PFSK-1 (cell line): ENCODE results near the gene APOL1.

ENCODE experiments used
- POLR2AphosphoS5 ChIP-seq: IDR thresholded peaks from 2 replicates; pipeline ENCODE4 v1.6.1; 2012; ENCODE audit warnings: low read depth, mild to moderate bottlenecking, control low read depth, low read length, moderate library complexity
- TAF1 ChIP-seq: IDR thresholded peaks from 2 replicates; pipeline ENCODE4 v1.6.1; 2012; ENCODE audit warnings: low read length, control low read depth, borderline replicate concordance; ENCODE audit not compliant: insufficient read depth
- TF ChIP-seq, protein P1 (sequence below), 2 experiments: IDR thresholded peaks; 2 replicates each; pipeline versions ENCODE4 v1.6.1 to v1.8.0; 2011 to 2012; ENCODE audit warnings: low read depth in 2 of 2, low read length in 2 of 2, control low read depth in 1 of 2, inconsistent platforms in 1 of 2, mild to moderate bottlenecking in 1 of 2, moderate library complexity in 1 of 2; ENCODE audit not compliant: insufficient read depth in 1 of 2

- TF ChIP-seq POLR2AphosphoS5 (no peak), TAF1 (no peak)
- TF ChIP-seq, protein P1, sequence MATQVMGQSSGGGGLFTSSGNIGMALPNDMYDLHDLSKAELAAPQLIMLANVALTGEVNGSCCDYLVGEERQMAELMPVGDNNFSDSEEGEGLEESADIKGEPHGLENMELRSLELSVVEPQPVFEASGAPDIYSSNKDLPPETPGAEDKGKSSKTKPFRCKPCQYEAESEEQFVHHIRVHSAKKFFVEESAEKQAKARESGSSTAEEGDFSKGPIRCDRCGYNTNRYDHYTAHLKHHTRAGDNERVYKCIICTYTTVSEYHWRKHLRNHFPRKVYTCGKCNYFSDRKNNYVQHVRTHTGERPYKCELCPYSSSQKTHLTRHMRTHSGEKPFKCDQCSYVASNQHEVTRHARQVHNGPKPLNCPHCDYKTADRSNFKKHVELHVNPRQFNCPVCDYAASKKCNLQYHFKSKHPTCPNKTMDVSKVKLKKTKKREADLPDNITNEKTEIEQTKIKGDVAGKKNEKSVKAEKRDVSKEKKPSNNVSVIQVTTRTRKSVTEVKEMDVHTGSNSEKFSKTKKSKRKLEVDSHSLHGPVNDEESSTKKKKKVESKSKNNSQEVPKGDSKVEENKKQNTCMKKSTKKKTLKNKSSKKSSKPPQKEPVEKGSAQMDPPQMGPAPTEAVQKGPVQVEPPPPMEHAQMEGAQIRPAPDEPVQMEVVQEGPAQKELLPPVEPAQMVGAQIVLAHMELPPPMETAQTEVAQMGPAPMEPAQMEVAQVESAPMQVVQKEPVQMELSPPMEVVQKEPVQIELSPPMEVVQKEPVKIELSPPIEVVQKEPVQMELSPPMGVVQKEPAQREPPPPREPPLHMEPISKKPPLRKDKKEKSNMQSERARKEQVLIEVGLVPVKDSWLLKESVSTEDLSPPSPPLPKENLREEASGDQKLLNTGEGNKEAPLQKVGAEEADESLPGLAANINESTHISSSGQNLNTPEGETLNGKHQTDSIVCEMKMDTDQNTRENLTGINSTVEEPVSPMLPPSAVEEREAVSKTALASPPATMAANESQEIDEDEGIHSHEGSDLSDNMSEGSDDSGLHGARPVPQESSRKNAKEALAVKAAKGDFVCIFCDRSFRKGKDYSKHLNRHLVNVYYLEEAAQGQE (IDR thresholded peaks at IDR 0.05; ENCODE audit: insufficient read depth in 1 of 2, low read depth in 2 of 2, low read length in 2 of 2) = no peak
These were observed 25.5 kb upstream of the APOL1 start for GRCh38 chr22:36227396-36227795.
